ENCODE measurements around the gene HOXC5. TPM values are rescaled to one million over a fixed set of nuclear protein-coding genes. Genes with fewer than 3 reads are reported as not detected.
A peak's percentile ranks its signal among the peaks of the same experiment; 100 is the strongest.

HOXC5 gene
- total RNA-seq, 4 donors from 2014 or later = 0.31 to 3.3 (median 1.3) TPM; not detected in 1

GRCh38 chr12:54045868-54046521 lies 13.1 kb downstream of the HOXC5 start:
- H3K9me3 ChIP-seq = no peaks in the 10 kb centered on the region
- H3K36me3 ChIP-seq = no peaks in the 10 kb centered on the region
- WGBS, 2 donors (ENCODE audit: low coverage in 1 of 2) = 73 to 76% methylated on average over 11 to 13 of the region's 16 CpGs
- ATAC-seq = no peak
- H3K4me3 ChIP-seq = no peak overlapping the region
- TF ChIP-seq POLR2A (IDR thresholded peaks at IDR 0.05) = no peak
- peaks cover 0 to 3% (median 0%) of the 10 kb centered on the region in 3 donors for H3K4me1 ChIP-seq
- H3K27ac ChIP-seq = no peak overlapping the region
- H3K27me3 ChIP-seq = peaks cover 46% of the 10 kb centered on the region

GRCh38 chr12:54046809-54047159 lies 13.9 kb downstream of the HOXC5 start:
- Histone ChIP-seq H3K36me3 (no peaks in the 10 kb centered on the region), H3K4me3 (peak overlapping the region in 1 of 2 donors; percentile 33), H3K9me3 (no peaks in the 10 kb centered on the region), H3K27me3 (peaks cover 51% of the 10 kb centered on the region), H3K4me1 (peaks cover 0 to 5% (median 3%) of the 10 kb centered on the region in 3 donors), H3K27ac (no peak overlapping the region)
- ATAC-seq = no peak
- WGBS, 2 donors (ENCODE audit: low coverage in 1 of 2) = 63 to 90% methylated on average over 2 to 3 of the region's 27 CpGs
- no peak for TF ChIP-seq EP300 (IDR thresholded peaks at IDR 0.05)
- TF ChIP-seq POLR2AphosphoS5 (IDR thresholded peaks at IDR 0.05) = no peak
- no peak for TF ChIP-seq POLR2A (IDR thresholded peaks at IDR 0.05)
- no peak for TF ChIP-seq CTCF (IDR thresholded peaks at IDR 0.05)

GRCh38 chr12:54047160-54047963 lies 14.5 kb downstream of the HOXC5 start:
- Histone ChIP-seq H3K9me3 (no peaks in the 10 kb centered on the region), H3K4me3 (peak overlapping the region in 1 of 2 donors; percentile 33), H3K27ac (no peak overlapping the region), H3K27me3 (peaks cover 51% of the 10 kb centered on the region), H3K4me1 (peaks cover 0 to 10% (median 3%) of the 10 kb centered on the region in 3 donors), H3K36me3 (no peaks in the 10 kb centered on the region)
- 30 to 46% methylated on average over 7 to 24 of the region's 61 CpGs for WGBS, 2 donors (ENCODE audit: low coverage in 1 of 2)
- ATAC-seq = no peak
- no peak for TF ChIP-seq CTCF (IDR thresholded peaks at IDR 0.05)
- TF ChIP-seq POLR2A (IDR thresholded peaks at IDR 0.05) = no peak
- TF ChIP-seq EP300 (IDR thresholded peaks at IDR 0.05) = no peak
- TF ChIP-seq POLR2AphosphoS5 (IDR thresholded peaks at IDR 0.05) = no peak

- no peak overlapping the region for H3K4me3 ChIP-seq
- WGBS, 2 donors (ENCODE audit: low coverage in 1 of 2) = 77 to 100% methylated on average over 3 to 5 of the region's 8 CpGs
- H3K4me1 ChIP-seq = peaks cover 0 to 16% (median 7%) of the 10 kb centered on the region in 3 donors
- H3K27me3 ChIP-seq = peaks cover 49% of the 10 kb centered on the region
- no peaks in the 10 kb centered on the region for H3K36me3 ChIP-seq
- H3K27ac ChIP-seq = no peak overlapping the region
- H3K9me3 ChIP-seq = no peaks in the 10 kb centered on the region
- no peak for ATAC-seq
- no peak for TF ChIP-seq POLR2A (IDR thresholded peaks at IDR 0.05)
- no peak for TF ChIP-seq POLR2AphosphoS5 (IDR thresholded peaks at IDR 0.05)
- TF ChIP-seq EP300 (IDR thresholded peaks at IDR 0.05) = no peak
Observed at GRCh38 chr12:54047964-54048303, 15.1 kb downstream of the HOXC5 start.

- peaks cover 0 to 22% (median 9%) of the 10 kb centered on the region in 3 donors for H3K4me1 ChIP-seq
- no peak overlapping the region for H3K27ac ChIP-seq
- H3K4me3 ChIP-seq = no peak overlapping the region
- peaks cover 43% of the 10 kb centered on the region for H3K27me3 ChIP-seq
- WGBS, 2 donors (ENCODE audit: low coverage in 1 of 2) = 86% methylated on average over 2 of the region's 3 CpGs; no CpG with 5 or more reads in 1 of the 2 donors
- no peak for ATAC-seq
- no peaks in the 10 kb centered on the region for H3K36me3 ChIP-seq
- H3K9me3 ChIP-seq = no peaks in the 10 kb centered on the region
- no peak for TF ChIP-seq EP300 (IDR thresholded peaks at IDR 0.05)
Observed at GRCh38 chr12:54048406-54049093, 15.7 kb downstream of the HOXC5 start.

GRCh38 chr12:54049108-54049507 lies 16.3 kb downstream of the HOXC5 start:
- H3K4me1 ChIP-seq = peaks cover 0 to 23% (median 9%) of the 10 kb centered on the region in 3 donors
- no peak for ATAC-seq
- H3K36me3 ChIP-seq = no peaks in the 10 kb centered on the region
- 74 to 76% methylated on average over 6 of the region's 6 CpGs for WGBS, 2 donors (ENCODE audit: low coverage in 1 of 2)
- no peak overlapping the region for H3K4me3 ChIP-seq
- peaks cover 41% of the 10 kb centered on the region for H3K27me3 ChIP-seq
- H3K27ac ChIP-seq = no peak overlapping the region
- TF ChIP-seq EP300 (IDR thresholded peaks at IDR 0.05) = no peak
- TF ChIP-seq POLR2AphosphoS5 (IDR thresholded peaks at IDR 0.05) = no peak
- TF ChIP-seq CTCF (IDR thresholded peaks at IDR 0.05) = no peak
- TF ChIP-seq POLR2A (IDR thresholded peaks at IDR 0.05) = no peak
- H3K9me3 ChIP-seq = no peaks in the 10 kb centered on the region
